ENCODE data around the gene KLHL25.

- TF ChIP-seq CTCF (IDR thresholded peaks at IDR 0.05) (no peak), POLR2A (IDR thresholded peaks at IDR 0.05) (no peak), POLR2AphosphoS5 (IDR thresholded peaks at IDR 0.05) (peak in 2 of 3 donors; percentile 52 to 79)
These were observed 42.2 kb downstream of the KLHL25 start for GRCh38 chr15:85752491-85752961.
